Loucy (cell line): ENCODE measurements around the gene NRGN.
"Not testable (repeated sequence)": the region's sequence is repeated elsewhere in the genome, so short reads cannot be mapped to it uniquely, and the experiment has no call there.

Experiments used
- H2AFZ ChIP-seq: fragments of 200-600 bp; sonication (generic); 2 replicates; pipeline ENCODE4 v1.6.0; 2016; ENCODE audit warnings: antibody characterized with exemption, mild to moderate bottlenecking, low read length, moderate library complexity
- H3F3A ChIP-seq: fragments of 200-600 bp; 2 replicates; pipeline ENCODE4 v1.6.0; 2016; ENCODE audit warnings: antibody characterized with exemption, low read depth, mild to moderate bottlenecking
- H3K27me3 ChIP-seq: fragments of 200-600 bp; sonication (generic); 2 replicates; pipeline ENCODE4 v1.6.1; 2014; ENCODE audit warnings: low read length, mild to moderate bottlenecking; ENCODE audit not compliant: insufficient read depth, poor library complexity, severe bottlenecking
- H3K36me3 ChIP-seq: fragments of 200-600 bp; sonication (generic); 2 replicates; pipeline ENCODE4 v1.6.1; 2016; ENCODE audit warnings: low read length; ENCODE audit not compliant: insufficient read depth
- H3K4me1 ChIP-seq: fragments of 200-600 bp; sonication (generic); 2 replicates; pipeline ENCODE4 v1.5.1; 2014; ENCODE audit warnings: low read length, mild to moderate bottlenecking; ENCODE audit not compliant: insufficient read depth, poor library complexity, severe bottlenecking
- H3K4me2 ChIP-seq: fragments of 200-600 bp; sonication (generic); 2 replicates; pipeline ENCODE4 v1.6.0; 2014; ENCODE audit warnings: antibody characterized with exemption, low read length, low read depth, mild to moderate bottlenecking; ENCODE audit not compliant: poor library complexity, severe bottlenecking
- H3K4me3 ChIP-seq: fragments of 200-600 bp; sonication (generic); 2 replicates; pipeline ENCODE4 v1.5.1; 2014; ENCODE audit warnings: low read length, mild to moderate bottlenecking, mixed read lengths; ENCODE audit not compliant: poor library complexity, severe bottlenecking
- H3K79me2 ChIP-seq: fragments of 200-600 bp; sonication (generic); 2 replicates; pipeline ENCODE4 v1.6.1; 2014; ENCODE audit warnings: low read length; ENCODE audit not compliant: insufficient read depth
- H3K9ac ChIP-seq: fragments of 200-600 bp; sonication (generic); 2 replicates; pipeline ENCODE4 v1.6.0; 2014; ENCODE audit warnings: mild to moderate bottlenecking, low read depth, low read length, moderate library complexity; ENCODE audit not compliant: poor library complexity, severe bottlenecking
- H3K9me2 ChIP-seq: fragments of 200-600 bp; sonication (generic); replicated peaks from 2 replicates; pipeline ENCODE4 v1.6.1; 2016; ENCODE audit warnings: low read depth, low read length, mixed read lengths
- H3K9me3 ChIP-seq: fragments of 200-600 bp; sonication (generic); 2 replicates; pipeline ENCODE4 v1.6.1; 2014; ENCODE audit warnings: mild to moderate bottlenecking, antibody characterized with exemption, low read length, low read depth; ENCODE audit not compliant: insufficient read depth
- H4K20me1 ChIP-seq: fragments of 200-600 bp; sonication (generic); 2 replicates; pipeline ENCODE4 v1.6.0; 2014; ENCODE audit warnings: antibody characterized with exemption, low read length, mild to moderate bottlenecking; ENCODE audit not compliant: insufficient read depth, poor library complexity, severe bottlenecking
- CTCF ChIP-seq: fragments of 200-600 bp; sonication (generic); conservative IDR thresholded peaks from 2 replicates; pipeline ENCODE4 v1.5.1; 2014; ENCODE audit warnings: mild to moderate bottlenecking, antibody characterized with exemption, low read length
- EZH2phosphoT487 ChIP-seq: fragments of 200-600 bp; IDR thresholded peaks from 2 replicates; pipeline ENCODE4 v1.6.1; 2018; ENCODE audit warnings: antibody characterized with exemption, mild to moderate bottlenecking, moderate library complexity, borderline replicate concordance

Gene NRGN

GRCh38 chr11:124769806-124770774 lies 30.3 kb downstream of the NRGN start:
- Histone ChIP-seq H3F3A (no peaks in the 10 kb centered on the region), H3K4me3 (no peak overlapping the region), H3K4me1 (no peaks in the 10 kb centered on the region), H3K9me3 (no peaks in the 10 kb centered on the region), H4K20me1 (no peaks in the 10 kb centered on the region), H3K36me3 (peaks cover 30% of the 10 kb centered on the region; the same call in 1 of the 2 replicates), H2AFZ (no peak overlapping the region), H3K9ac (no peak overlapping the region), H3K9me2 (no peaks in the 10 kb centered on the region), H3K27me3 (no peaks in the 10 kb centered on the region), H3K4me2 (no peak overlapping the region), H3K79me2 (no peaks in the 10 kb centered on the region)
- TF ChIP-seq EZH2phosphoT487: no peak
- no peak for TF ChIP-seq CTCF

- not testable (repeated sequence) for H3K9me3 ChIP-seq, H3K4me2 ChIP-seq, H3K4me1 ChIP-seq, H3K4me3 ChIP-seq, H3K9ac ChIP-seq, H3K79me2 ChIP-seq, H3K9me2 ChIP-seq, H4K20me1 ChIP-seq, H3F3A ChIP-seq, H3K27me3 ChIP-seq, H2AFZ ChIP-seq
- H3K36me3 ChIP-seq: peaks cover 30% of the 10 kb centered on the region; the same call in 1 of the 2 replicates
Observed at GRCh38 chr11:124770959-124771358, 31.2 kb downstream of the NRGN start.

- Histone ChIP-seq H3K27me3 (no peaks in the 10 kb centered on the region), H3K79me2 (no peaks in the 10 kb centered on the region)
- no peak for TF ChIP-seq CTCF
- no peak for TF ChIP-seq EZH2phosphoT487
Observed at GRCh38 chr11:124776865-124777645, 37.3 kb downstream of the NRGN start.

More at GRCh38 chr11:124776865-124777645, 37.3 kb downstream of the NRGN start:
- Histone ChIP-seq H2AFZ (no peak overlapping the region), H3K4me1 (peaks cover 9% of the 10 kb centered on the region), H3K36me3 (peaks cover 3% of the 10 kb centered on the region; the same call in 1 of the 2 replicates), H4K20me1 (no peaks in the 10 kb centered on the region), H3K9me3 (no peaks in the 10 kb centered on the region), H3K4me2 (no peak overlapping the region), H3K4me3 (no peak overlapping the region), H3K9me2 (no peaks in the 10 kb centered on the region), H3F3A (no peaks in the 10 kb centered on the region), H3K9ac (no peak overlapping the region)
